Activated CD8-positive, alpha-beta memory T cell treated with anti-CD3 and anti-CD28 coated beads for 36 hours (primary cell): ENCODE measurements around the gene SPHK2. TPM values are rescaled to one million over a fixed set of nuclear protein-coding genes. Genes with fewer than 3 reads are reported as not detected.
"Not testable (repeated sequence)": the region's sequence is repeated elsewhere in the genome, so short reads cannot be mapped to it uniquely, and the experiment has no call there.

Experiments
- CTCF ChIA-PET: fragments of 350-600 bp; sonication (Branson Sonifier 250); formaldehyde crosslinking; loops from one replicate; lab custom pipeline; 2021; ENCODE audit warnings: antibody characterized with exemption; lab: Charles Lee
- POLR2A ChIA-PET: fragments of 350-600 bp; sonication (Branson Sonifier 250); formaldehyde crosslinking; loops from one replicate; lab custom pipeline; 2021; ENCODE audit warnings: antibody characterized with exemption; lab: Charles Lee
- total RNA-seq, 2 experiments: library from RNA; stranded (reverse); gene quantifications; one replicate each; pipeline ENCODE4 v1.2.3, GENCODE V29; 2021

The SPHK2 gene
- total RNA-seq, 2 experiments from 2014 or later, result 35.4 to 35.7 TPM

DNA sequence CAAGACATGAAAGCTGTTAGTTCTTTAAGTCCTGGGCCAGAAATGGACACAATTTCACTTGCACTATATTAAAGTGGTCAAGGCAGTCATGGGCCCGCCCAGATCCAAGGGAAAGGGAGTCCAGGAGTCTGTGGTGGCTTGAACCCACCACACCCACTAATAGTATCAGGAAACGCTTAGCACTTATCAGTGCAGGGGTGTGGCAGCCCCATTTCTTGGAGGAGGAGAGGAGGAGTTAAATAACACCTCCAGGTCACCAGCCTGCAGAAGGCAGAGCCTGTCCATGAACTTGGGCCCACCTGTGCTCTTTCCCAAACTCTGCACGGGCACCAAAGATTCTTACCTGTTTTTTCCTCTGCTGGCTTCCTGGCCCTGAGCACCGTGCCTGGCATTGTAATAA, 58.9 kb downstream of the SPHK2 start:
- CTCF ChIA-PET, result interaction anchor here (0.9 kb wide), 1 partner anchor 32 kb away, joined by 3 read pairs; the partner anchor contains the start of gene CA11
- POLR2A ChIA-PET, result interaction anchor here (0.6 kb wide), 1 partner anchor 69 kb away, joined by 3 read pairs; no protein-coding TSS in a partner anchor

DNA sequence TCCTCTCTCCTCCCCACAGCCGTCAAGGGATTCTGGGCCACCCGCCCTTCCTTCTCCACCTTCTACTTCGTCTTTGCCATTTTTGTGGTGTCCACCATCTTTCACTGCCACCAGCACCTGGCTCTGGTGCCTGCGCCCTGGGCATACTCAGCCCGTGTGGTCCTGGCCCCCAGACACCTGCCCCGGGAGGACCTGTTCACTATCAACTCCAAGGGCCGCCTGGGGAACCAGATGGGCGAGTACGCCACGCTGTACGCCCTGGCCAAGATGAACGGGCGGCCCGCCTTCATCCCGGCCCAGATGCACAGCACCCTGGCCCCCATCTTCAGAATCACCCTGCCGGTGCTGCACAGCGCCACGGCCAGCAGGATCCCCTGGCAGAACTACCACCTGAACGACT, 60.7 kb downstream of the SPHK2 start:
- CTCF ChIA-PET, POLR2A ChIA-PET: not testable (repeated sequence)

Other genes starting within 250 kb of the SPHK2 start
- gene KDELR1, start 228.0 kb upstream of the SPHK2 start, total RNA-seq, result 10 to 100 TPM; 78.5 to 80.5 TPM
- under 1 TPM; 0.15 to 0.17 TPM for gene GRIN2D, start 225.8 kb upstream of the SPHK2 start, total RNA-seq
- gene GRWD1, start 173.5 kb upstream of the SPHK2 start, total RNA-seq, result 100 to 1,000 TPM in 1 of 2 experiments, 10 to 100 TPM in 1; 98.5 to 102 TPM
- 1 to 10 TPM; 1.6 TPM for gene KCNJ14, start 163.9 kb upstream of the SPHK2 start, total RNA-seq
- gene CYTH2, start 150.1 kb upstream of the SPHK2 start, total RNA-seq, result 10 to 100 TPM; 23.1 to 25.9 TPM
- 1 to 10 TPM; 3.0 to 3.8 TPM for gene LMTK3, start 107.7 kb upstream of the SPHK2 start, total RNA-seq
- gene SULT2B1, start 67.3 kb upstream of the SPHK2 start, total RNA-seq, result not detected
- gene SPACA4, start 12.8 kb upstream of the SPHK2 start, total RNA-seq, result not detected
- gene FAM83E, start 4.4 kb upstream of the SPHK2 start, total RNA-seq, result 1 to 10 TPM; 4.6 to 5.7 TPM
- 1,000 to 10,000 TPM; 1,763 to 1,800 TPM for gene RPL18, start 328 bp upstream of the SPHK2 start, total RNA-seq
- gene DBP, start 17.9 kb downstream of the SPHK2 start, total RNA-seq, result 1 to 10 TPM; 9.0 to 9.9 TPM
- gene CA11, start 26.7 kb downstream of the SPHK2 start, total RNA-seq, result 10 to 100 TPM; 11.2 to 11.3 TPM
- gene NTN5, start 53.5 kb downstream of the SPHK2 start, total RNA-seq, result under 1 TPM; 0.06 to 0.19 TPM
- not detected for gene FUT2, start 76.5 kb downstream of the SPHK2 start, total RNA-seq
- gene MAMSTR, start 100.2 kb downstream of the SPHK2 start, total RNA-seq, result 1 to 10 TPM in 1 of 2 experiments, under 1 TPM in 1; 0.91 to 1.0 TPM
- gene RASIP1, start 121.1 kb downstream of the SPHK2 start, total RNA-seq, result under 1 TPM; 0.19 to 0.63 TPM
- not detected for gene IZUMO1, start 127.4 kb downstream of the SPHK2 start, total RNA-seq
- gene FUT1, start 133.1 kb downstream of the SPHK2 start, total RNA-seq, result under 1 TPM; 0.06 to 0.17 TPM
- gene FGF21, start 136.0 kb downstream of the SPHK2 start, total RNA-seq, result not detected
- 10 to 100 TPM; 71.5 to 73.1 TPM for gene BCAT2, start 191.5 kb downstream of the SPHK2 start, total RNA-seq
- gene HSD17B14, start 217.0 kb downstream of the SPHK2 start, total RNA-seq, result under 1 TPM; 0.27 to 0.44 TPM
- 1 to 10 TPM; 4.8 to 5.5 TPM for gene PLEKHA4, start 249.1 kb downstream of the SPHK2 start, total RNA-seq